HG02642 (cell line): ENCODE measurements around the gene VMP1.

Experiments used
- ATAC-seq: cut with Tn5 transposase; IDR thresholded peaks from one replicate; pipeline ENCODE4 v1.9.1; 2021; ENCODE audit warnings: mild to moderate bottlenecking; ENCODE audit not compliant: unreplicated experiment, poor library complexity

The VMP1 gene

DNA sequence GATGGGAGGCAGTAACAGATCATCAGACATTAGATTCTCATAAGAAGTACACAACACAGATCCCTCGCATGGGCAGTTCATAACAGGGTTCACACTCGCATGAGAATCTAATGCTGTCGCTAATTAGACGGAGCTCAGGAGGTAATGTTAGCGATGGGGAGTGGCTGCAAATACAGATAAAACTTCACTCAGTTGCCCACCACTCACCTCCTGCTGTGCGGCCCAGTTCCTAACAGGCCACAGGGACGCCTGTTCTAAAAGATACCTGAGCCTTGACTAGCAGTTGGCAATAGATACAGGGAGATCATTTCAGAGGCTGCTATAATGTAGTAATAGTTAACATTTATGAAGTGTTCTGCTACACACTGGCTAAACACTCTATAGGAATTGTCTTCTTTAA is 5.2 kb upstream of the VMP1 start:
- no peak for ATAC-seq

- ATAC-seq: no peak
Observed at GRCh38 chr17:59707971-59708430, 547 bp downstream of the VMP1 start.

DNA sequence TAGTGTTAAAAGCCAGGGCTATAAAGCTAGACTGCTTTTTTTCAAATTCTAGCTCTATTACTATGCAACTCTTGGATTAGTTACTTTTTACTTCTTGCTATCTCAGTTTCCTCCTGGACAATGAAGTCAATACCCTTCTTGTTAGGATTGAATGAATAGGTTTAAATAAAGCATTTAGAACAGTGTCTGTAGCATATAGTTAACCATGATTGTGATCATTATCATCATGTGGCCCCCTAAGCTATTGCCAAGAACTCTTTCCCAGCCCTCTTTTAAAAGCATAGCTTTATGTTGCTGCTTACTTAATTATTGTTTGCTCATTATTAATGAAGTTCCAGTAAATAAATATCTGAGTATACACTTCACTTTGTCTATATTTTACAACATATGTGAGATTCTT is 4.5 kb downstream of the VMP1 start:
- ATAC-seq: no peak

- no peak for ATAC-seq
Observed at GRCh38 chr17:59712862-59713261, 5.4 kb downstream of the VMP1 start.

GRCh38 chr17:59714255-59714654 is 6.8 kb downstream of the VMP1 start:
- ATAC-seq: no peak

- no peak for ATAC-seq
Observed at GRCh38 chr17:59716427-59716826, 9.0 kb downstream of the VMP1 start.

DNA sequence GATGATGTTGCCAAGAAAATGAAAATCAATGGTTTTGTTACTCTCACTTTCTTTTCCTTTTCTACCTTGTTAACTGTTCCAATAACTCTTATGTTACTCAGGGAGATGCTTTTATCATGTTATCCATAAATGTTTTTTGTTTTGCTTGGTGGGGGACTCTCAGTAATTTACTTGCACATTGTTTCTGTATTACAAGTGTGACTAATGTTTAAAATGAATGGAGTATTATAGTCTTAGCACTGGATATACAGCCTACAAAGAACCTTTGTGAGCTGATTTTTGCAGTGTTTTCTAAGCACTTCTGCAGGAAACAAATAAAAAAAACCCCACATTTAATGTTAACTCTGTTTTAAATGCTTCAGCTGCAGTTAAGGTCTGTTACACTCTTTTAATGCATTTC is 12.1 kb downstream of the VMP1 start:
- no peak for ATAC-seq

DNA sequence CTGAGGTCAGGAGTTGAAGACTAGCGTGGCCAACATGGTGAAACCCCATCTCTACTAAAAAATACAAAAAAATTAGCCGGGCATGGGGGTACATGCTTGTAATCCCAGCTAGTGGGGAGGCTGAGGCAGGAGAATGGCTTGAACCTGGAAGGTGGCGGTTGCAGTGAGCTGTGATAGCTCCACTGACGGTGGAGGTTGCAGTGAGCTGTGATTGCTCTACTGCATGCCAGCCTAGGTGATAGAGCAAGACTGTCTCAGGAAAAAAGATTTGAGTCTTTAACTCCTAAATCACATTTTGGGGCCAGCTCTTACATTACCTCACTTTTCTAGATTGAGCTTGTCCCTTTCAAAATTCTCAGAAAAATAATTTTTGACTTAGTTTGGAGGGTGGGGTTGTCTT is 15.2 kb downstream of the VMP1 start:
- ATAC-seq: no peak

DNA sequence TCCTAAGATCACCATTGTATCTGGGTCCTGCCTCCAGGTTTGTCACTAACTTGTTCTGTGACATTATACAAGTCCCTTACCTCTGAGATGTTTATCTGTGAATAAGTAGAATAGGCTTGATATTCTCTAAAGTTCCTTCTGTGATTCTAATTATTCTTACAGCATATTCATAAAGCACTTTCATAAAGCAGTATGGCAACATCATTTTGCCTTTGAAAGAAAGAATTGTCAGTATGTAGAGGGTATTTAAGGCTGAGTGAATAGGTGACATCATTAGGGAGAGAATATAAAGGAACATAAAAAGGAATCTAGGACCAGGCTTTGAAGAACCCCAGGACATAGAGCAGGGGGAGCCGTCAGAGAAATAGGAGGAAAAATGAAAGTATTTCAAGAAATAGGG is 15.6 kb downstream of the VMP1 start:
- no peak for ATAC-seq

- no peak for ATAC-seq
Observed at GRCh38 chr17:59723607-59724006, 16.2 kb downstream of the VMP1 start.

GRCh38 chr17:59725691-59726090 is 18.2 kb downstream of the VMP1 start:
- ATAC-seq: no peak

GRCh38 chr17:59727817-59728533 is 20.5 kb downstream of the VMP1 start:
- no peak for ATAC-seq

DNA sequence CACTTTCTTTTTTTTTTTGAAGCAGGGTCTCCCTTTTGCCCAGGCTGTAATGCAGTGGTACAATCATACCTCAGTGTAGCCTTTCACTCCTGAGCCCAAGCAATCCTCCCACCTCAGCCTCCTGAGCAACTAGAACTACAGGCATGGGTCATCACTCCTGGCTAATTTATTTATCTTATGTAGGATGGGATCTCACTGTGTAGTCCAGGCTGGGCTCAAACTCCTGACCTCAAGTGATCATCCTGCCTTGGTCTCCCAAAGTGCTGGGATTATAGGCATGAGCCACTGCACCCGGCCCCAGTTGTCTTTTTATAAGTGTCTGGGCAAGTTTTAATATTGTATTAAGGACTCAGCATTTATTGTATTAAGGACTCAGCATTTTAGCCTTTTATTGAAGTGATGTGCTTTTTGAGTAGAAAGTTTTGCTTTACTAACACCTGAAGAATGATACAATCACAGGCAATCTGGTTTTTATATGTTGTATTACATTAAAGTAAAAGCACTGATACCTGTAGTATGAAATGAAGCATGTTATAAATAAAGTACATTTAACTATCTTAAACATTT is 22.9 kb downstream of the VMP1 start:
- ATAC-seq: no peak

DNA sequence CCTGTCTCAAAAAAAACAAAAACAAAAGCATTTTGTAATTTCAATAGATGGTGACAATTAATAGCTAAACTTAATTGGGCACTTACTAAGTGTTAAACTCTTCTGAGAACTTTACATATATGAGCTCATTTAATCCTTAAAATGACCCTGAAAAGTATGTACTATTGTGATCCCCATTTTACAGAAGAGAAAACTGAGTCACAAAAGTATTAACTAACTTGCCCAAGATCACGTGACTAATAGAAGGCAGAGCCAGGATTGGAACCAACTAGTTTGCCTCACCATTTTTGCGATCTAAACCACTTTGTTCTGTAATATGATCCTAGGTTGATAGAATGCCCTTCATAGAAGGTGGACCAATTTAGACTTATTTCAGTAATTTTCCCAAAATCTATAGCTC is 26.2 kb downstream of the VMP1 start:
- no peak for ATAC-seq

DNA sequence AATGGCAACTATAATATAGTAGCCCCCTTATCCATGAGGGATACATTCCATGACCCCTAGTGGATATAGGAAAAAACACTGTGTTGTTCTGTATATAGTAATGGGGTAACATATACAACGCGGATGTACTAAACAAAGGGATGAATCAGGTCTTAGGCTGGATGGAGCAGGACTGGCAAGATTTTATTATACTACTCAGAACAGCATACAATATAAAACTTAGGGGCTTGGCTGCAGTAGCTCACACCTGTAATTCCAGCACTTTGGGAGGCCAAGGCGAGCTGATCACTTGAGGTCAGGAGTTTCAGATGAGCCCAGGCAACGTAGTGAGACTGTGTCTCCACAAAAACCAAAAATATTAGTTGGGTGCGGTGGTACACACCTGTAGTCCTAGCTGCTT is 26.8 kb downstream of the VMP1 start:
- no peak for ATAC-seq

DNA sequence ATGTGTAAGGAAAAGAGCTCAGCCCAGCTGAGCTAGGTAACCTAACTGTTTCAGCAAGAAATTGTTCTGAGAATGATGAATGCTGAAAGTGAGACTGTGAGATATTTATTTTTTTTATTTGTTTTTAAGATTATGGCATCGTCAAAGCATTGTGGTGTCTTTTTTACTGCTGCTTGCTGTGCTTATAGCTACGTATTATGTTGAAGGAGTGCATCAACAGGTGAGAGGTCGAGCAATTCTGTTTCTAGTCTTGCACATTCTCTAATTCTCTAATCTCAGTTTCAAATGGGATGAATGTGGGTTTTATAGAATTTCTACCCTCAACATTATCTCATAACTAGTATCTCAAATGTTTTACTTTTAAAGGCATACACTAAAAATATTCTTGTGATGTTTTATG is 29.9 kb downstream of the VMP1 start:
- no peak for ATAC-seq

DNA sequence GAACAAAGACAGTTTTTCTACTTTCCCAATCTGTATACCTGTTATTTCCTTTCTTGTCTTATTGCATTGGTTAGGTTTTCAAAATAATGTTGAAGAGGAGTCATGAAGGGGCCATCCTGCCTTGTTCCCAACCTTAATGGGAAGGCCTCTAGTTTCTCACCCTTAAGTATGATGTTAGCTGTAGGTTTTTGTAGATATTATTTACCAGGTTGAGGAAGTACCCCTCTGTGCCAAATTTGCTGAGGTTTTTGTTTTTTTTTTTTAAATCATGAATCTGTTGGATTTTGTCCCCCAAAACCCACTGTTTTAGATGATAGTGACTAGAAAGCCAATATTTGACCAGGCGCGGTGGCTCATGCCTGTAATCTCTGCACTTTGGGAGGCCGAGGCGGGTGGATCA is 36.4 kb downstream of the VMP1 start:
- no peak for ATAC-seq

- no peak for ATAC-seq
Observed at GRCh38 chr17:59745040-59745439, 37.6 kb downstream of the VMP1 start.

DNA sequence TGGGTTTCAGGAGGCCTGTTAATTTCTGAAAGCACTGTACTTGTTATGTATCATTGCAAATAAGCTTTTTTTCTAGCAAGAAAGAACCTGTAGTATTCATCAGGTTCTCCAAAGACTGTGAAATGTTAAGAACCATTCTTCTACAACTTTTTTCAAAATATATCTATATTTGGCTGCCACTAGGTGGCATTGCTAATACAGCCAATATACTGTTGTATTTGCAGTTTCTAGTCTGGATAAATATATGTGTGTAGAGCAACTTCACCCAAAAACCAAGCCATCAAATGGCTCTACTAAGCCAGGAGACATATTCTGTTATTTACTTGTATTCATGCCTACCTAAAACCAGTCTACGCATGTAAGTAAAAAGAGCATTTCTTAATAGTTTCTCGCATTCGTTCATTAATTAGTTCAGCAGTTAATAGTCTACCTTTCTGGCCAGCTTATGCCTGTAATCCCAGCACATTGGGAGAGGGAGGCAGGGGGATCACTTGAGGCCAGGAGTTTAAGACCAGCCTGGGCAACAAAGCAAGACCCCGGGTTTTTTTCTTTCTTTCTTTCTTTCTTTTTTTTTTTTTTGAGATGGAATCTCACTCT is 39.5 kb downstream of the VMP1 start:
- ATAC-seq: no peak

DNA sequence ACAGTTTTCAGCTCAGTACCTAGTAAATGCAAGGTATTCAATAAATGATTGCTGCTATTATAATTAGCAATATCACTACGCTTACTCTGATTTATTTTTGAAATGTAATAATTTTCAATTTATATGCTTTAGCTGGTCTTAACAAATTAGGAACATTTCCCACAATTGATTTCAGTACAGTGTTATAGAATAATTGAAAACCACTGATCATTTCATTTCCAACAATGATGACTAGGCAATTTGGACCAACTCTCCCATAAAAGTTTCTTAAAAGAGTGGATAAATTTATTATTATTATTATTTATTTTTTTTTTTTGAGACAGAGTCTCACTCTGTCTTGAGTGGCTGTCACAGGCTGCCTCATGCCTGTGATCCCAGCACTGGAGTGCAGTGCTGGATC is 41.1 kb downstream of the VMP1 start:
- ATAC-seq: no peak

DNA sequence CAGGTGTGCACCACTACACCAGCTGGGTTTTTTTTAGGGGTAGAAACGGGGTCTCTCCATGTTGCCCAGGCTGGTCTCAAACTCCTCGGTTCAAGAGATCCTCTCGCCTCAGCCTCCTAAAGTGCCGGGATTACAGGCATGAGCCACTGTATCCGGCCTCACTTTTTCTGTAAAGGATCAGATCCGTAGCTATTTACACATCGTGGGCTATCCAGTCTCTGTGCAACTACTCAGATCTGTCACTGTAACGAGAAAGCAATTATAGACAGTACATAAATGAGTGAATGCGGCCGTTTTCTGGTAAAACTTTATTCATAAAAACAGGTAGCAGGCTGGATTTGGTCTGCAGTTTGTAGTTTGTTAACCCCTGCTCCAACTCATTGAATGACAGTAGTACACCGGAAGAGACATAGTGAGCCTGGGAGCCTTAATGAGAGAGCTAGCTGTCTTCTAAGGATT is 44.5 kb downstream of the VMP1 start:
- ATAC-seq: peak; percentile 40

DNA sequence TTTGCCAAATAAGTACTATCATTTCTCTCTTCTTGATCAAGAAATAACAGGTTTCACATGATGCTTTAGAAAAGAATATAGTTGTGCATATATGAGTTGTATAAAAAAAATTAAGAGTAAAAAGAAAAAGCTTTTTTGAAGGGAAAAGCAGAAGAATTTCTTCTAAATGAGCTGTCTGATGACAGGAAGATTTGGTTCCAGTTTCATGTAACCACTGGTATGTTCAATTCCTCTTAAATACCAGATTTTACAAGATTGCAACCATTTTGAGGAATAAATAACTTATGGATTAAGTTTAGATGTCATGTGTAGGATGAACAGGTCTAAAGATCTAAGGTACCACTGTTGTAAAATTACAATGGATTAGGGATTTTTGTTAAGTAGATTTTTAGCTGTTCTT is 45.0 kb downstream of the VMP1 start:
- ATAC-seq: no peak
